HG03139 (cell line): ENCODE data around the gene KIF5C.

ENCODE experiments used
- ATAC-seq: cut with Tn5 transposase; IDR thresholded peaks from one replicate; pipeline ENCODE4 v1.9.1; 2021; ENCODE audit not compliant: unreplicated experiment

KIF5C gene

DNA sequence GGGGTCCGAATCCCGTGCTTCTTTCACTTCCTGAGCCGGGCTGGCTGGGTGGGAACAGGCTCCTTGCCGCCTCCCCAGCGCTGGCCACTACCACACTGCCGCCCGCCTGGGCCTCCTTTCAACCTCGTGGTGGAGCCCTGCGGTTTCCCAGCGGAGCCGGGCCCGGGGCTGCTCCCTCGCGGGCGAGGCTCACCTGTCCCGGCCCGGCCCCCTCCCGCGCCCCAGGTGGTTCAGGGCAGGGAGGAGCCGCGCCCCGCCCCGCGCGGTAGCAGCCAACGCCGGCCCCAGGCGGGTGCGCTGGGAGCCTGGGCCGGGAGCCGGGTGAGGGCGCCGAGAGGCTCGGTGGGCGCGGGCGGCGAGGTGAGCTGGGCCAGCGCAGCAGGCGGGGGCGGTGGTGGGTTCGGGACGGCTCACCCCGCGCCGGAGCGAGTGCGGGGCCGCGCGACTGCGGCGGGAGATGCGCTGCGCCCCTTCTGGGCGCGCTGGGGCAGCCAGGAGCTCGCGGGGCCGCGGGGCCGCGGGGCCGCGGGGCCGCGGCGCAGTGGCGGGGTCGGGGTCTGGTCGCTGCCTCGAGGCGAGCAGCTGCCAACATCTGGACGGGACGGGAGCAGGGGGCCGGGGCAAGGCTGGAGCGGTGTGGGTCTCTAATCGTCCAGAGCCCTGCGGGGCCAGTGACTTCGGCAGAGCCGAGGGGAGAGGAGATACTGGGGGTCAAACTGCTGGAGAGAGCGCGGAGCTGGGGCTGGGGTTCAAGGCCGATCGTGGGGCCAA, 163.6 kb downstream of the KIF5C start, which contains the start of gene LYPD6B:
LYPD6B (plus strand) TSS at position 258 of the 771 bp plus-strand sequence. CDS start 92,250 bp downstream, outside the sequence.
- peak; percentile 62 for ATAC-seq

DNA sequence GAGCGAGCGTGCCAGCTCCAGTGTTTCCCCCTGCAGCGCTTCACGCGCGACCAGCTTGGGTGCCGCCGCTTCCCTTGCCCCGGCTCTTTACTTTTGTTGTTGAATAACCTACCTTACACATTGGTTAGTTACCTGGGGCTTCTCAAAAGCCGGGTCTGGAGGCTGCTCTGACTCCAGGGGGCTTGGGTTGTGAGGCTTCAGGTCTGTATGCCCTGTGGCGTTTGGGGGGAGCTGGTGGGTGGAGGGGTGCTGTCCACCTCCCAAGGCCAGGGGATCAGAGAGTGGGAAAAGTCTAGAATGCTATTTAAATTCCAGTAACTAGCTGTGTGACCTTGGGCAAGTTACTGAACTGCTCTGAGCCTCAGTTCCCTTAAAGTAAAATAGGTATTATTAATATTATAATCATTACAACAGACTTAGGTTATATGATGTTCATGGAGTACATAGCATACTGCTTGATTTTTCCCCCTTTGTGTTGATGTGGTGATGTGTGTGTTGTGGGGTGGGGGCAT, 164.2 kb downstream of the KIF5C start:
- no peak for ATAC-seq

DNA sequence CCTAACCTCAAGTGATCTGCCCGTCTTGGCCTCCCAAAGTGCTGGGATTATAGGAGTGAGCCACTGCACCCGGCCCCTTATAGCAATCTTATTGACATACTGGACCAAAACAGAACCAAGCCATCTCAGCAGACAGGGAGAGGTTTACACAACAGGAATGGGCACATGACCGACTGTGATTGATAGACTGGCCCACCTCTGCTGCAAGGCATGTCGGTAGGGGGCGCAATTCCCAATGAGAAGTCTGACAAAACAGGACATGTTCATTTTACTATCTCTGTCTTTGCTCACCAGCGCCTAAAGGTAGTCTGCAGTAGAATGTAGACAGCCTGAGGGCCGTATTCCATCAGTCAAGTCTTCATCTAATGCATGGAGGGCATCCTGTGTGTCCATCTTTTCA, 165.4 kb downstream of the KIF5C start:
- ATAC-seq = no peak

DNA sequence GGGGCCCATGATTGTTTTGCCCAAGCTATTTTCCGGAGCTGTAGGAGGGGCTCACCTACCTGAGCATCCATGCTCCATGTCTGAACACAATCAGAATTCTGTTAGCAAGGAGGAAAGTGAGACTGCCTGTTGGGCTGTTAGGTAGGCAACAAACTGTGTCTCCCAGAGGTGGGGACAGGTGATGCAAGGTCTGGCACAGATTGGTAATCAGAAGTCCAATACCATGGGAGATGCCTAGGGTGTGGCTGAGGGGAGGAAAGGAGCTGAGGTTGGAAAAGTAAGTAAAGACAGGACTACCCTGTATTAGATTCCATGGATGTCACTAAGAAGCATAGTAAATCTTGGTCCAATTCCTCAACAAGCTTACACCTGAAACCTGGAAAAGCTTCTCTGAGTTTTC, 166.5 kb downstream of the KIF5C start:
- no peak for ATAC-seq

DNA sequence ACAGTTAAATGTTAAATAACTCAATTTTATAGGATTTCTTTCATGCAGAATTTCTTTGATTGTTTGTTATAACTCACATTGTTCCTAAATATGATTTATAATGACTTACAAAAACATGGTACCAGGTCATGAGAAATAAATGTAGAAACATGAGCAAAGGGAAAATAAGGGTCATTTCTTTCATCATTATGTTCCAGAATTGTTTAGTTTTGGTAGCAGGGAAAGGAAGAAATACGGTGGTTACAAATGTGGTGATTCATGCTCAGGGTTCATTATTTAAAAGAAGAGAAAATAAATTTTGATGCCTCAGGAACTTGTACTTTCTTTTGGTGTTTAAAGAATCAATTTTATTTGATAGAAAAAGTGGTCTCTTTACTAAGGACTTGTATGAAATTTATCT, 167.9 kb downstream of the KIF5C start:
- ATAC-seq = no peak

DNA sequence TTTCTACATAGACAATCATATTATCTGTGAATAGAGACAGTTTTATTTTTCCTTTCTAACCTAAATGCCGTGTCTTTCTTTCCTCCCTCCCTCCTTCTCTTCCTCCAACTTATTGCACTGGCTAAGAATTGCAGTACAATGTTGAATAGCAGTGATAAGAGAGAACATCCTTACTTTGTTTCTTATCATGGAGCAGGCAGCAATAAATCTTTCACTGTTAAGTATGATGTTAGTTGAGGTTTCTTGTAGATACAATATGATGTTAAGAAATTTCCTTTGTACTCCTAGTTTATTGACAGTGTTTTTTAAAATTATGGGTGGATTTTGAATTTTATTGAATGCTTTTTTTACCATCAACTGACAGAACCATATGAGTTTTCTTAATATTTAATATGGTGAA, 169.5 kb downstream of the KIF5C start:
- no peak for ATAC-seq

DNA sequence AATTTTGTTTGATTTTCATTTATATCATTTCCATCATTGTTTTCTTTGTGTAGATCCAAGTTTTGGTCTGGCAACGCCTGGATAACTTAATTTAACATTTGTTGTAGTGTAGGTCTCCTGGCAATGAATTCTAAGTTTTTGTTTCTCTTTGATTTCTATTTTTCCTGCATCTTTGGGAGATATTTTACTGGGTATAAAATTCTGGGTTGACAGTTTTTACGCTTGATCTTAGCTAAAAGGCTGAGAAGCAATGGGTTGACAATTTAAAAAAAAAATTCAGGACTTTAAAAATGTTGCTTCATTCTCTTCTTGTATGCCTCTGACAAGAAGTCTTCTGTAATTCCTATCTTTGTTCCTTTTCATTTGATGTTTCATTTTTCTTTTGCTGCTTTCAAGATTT, 172.1 kb downstream of the KIF5C start:
- ATAC-seq = no peak

DNA sequence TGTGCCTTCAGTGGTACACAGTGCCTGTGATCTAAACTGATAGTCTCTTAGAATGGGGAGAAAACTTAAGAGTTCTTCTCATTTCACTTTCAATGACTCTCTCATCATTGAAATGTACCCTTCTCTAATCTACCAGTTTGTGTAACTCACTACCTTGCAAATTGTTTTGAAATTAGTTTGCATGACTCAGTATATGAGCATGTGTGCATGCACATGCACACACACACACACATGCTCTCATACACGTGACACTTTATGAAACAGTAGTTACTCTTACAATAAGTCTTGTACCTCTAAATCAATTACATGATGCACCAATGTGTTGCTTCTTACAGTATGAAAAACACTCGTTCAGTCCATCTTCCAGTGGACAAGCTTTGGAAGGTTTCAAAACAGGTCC, 174.1 kb downstream of the KIF5C start:
- ATAC-seq = no peak

DNA sequence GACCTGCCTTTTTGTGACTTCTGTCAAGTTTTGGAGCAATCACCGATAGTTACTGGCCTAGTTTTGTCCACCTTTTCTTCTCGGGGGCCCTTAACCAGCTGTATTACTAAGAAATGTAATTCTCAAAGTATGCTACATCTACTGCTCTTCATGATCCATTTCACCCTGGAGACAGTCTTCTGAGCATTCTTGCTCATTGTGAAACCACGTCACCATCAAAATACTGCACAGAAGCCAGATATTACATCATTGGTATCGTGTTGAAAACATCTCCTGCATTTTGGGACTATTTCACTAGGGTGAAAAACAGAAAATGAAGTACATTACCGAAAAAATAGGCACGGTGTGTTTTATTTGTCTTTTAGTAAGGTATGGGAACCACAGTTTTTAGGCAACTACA, 175.2 kb downstream of the KIF5C start:
- no peak for ATAC-seq

DNA sequence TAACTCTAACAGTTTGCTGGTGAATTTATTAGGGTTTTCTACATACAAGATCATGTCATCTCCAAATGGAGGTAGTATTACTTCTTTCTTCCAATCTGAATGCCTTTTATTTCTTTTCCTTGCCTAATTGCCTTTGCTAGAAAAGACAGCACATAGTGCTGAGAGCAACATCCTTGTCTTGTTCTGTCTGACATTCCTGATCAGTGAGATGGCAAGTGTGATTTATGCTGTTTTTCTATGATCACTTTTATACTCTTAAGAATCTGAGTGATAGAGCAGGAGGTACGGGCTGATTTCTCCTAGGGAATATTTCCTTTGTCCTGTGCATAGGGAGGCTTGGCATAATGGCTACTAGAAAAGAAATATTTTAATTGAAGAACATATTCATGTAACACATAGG, 180.7 kb downstream of the KIF5C start:
- no peak for ATAC-seq

DNA sequence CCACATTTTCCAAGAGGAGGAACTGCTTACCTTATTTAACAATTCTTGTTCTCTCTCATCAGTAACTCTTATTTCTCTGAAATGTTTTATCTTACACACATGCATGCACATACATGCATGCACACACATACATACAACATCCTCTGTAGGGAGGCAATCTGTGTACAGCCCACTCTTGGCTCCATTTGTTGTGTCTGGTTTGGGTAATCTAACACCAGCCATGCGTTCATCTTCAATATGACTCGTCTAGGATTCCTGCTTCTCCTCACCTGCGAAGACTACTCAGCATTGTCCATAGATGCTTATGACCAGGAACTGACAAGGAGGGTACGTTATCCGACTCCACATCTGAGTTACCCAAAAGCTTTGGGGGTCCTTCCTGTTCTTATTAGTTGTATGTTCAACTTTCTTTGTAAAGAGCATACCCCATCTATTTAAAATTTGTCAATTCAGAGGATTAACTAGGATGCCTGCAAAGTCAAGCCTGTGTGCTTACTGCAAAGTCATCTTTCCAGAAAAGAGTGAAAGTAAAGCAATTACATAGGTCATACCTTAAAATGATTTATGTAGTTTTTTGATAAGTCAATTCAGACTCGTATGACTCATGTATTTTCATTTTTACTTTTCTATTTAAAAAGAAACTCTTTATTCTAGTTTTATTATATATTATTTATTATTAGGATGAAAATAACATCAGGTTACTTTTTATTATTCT, 181.7 kb downstream of the KIF5C start:
- no peak for ATAC-seq

DNA sequence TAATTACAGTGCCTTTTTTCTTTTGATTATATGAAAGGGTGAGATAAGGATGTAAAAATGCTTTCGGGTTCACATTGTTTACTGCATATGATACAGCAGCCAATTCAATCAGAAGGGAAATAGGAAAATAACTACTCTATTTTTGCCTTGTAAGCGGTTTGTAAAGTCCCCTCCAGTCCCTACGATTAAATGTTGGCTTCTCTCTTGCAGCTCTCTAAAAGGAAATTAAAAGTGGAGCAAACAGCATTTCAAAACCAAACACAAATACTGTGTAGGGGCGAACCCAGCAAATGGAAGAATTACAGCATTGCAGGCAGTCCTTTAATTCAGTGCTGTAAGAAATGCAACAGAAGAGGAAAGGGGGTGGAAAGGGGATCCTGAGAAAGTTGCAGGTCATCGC, 182.4 kb downstream of the KIF5C start:
- ATAC-seq = no peak

DNA sequence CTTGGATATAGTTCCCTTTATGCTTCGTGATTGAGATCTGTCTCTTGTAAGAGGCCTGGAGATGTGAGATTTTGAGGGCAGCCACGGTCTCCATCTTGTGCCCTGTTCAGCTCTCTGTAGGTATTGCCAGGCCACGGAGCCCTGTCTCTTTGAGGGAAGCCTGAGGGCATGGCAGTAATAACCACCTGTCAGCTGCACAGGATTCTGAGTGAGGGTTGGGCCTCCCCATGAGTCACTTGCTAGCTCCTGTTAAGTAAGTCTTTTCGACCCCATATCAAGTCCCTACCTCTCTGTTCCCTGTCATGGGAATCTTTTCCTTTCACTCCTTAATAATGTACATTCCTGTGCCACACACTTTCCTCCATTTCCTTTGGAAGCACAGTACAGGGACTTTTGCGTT, 183.9 kb downstream of the KIF5C start:
- no peak for ATAC-seq

DNA sequence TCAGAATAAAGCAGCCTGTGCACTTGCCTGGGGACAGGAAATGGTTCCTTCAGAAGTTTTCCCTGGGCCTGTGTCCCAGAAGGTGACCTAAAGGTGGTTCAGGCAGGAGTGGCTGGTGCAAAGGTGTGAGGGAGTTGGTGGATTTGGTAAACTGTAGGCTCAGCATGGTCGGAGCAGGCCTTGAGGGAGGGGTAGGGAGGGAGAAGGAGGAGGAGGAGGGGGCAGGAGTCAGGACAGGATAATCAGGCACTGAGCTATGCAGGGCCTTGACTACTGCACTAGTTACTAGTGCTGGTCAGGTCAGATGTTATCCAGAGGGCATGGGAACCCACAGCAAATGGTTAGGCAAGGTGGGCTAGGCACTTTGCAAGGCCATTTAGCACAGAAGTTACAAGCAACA, 184.8 kb downstream of the KIF5C start:
- no peak for ATAC-seq

DNA sequence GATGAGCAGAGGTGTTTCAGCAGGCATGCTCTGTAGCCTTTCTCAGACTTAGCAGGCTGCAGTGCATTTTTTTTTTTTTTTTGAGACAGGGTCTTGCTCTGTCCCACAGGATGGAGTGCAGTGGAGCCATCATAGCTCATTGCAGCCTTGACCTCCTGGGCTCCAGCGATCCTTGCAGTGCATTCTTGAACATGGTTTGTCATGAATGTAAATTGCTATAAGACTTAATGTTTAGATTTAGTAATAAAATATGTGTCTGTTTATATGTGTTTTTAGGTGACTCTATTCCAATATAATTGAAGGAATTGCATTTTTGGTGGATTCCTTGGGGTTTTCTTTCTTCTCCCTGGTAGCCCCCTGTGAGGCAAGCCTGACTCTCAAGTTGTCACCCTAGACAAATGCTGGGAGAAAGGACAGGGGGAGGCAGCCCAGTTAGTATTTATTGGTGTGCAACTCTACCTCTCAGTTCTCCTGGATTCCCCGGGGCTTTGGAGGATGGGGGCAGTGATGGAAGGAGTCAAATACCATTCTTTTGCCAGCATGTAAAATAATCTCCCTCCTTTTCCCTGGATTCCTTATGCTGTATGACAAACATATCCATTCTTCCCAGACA, 186.2 kb downstream of the KIF5C start:
- ATAC-seq = no peak

DNA sequence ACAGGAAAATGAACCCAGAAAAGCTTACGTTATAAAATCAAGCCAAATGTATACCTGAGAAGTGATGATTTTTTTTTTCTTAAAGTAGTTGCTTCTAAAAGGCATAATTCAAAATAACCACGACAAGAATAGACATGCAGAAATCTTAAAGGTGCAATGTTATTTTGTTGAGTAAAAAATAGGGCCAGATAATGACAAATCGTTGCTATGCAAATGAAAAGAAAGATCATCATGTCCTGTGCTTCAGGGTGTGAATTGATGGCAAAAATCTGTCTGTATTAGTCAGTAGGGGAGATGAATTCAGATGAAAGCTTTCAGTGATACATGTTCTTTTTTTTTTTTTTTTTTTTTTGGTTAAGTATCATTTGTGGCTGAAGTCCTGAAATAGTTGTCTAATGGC, 187.5 kb downstream of the KIF5C start:
- no peak for ATAC-seq

DNA sequence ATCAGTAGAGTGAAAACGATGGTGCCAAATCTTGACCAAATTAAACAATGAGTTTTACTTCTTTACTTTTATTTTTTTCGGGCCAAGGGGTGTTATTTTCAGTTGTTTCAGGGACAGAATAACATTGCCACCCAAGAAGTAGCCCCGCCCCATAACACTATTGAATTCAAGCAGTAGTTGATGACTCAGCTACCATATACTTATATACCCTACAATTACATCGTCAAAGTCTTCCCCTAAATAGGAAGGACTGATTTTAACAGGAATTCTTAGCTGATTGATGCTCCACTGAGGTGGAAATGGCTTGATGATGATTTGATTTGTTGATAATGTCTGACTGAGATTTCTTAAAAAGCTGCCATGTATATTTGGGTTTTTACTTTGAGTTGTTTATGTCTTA, 188.2 kb downstream of the KIF5C start:
- ATAC-seq = no peak

DNA sequence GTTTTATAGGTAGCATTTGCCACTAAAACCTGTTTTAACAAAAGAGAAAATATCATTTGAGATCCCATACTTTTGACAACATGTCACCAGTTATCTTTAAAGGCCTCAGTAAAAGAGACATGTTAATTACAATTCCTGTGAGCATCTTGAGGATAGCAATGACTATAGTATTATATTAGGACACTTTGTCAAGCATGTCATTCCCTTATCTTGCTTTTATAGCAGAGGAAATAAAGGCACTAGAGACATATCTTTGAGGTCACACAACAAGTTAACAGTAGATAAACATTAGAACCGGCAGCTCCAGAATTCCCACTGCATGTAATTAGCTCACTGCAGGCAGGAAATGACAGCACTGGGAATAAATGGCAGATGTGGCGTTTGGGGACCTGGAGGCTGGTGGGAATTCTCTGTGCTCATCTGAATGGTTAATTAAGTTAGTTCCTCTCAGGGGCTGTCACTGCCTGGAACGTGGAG, 189.4 kb downstream of the KIF5C start:
- no peak for ATAC-seq

DNA sequence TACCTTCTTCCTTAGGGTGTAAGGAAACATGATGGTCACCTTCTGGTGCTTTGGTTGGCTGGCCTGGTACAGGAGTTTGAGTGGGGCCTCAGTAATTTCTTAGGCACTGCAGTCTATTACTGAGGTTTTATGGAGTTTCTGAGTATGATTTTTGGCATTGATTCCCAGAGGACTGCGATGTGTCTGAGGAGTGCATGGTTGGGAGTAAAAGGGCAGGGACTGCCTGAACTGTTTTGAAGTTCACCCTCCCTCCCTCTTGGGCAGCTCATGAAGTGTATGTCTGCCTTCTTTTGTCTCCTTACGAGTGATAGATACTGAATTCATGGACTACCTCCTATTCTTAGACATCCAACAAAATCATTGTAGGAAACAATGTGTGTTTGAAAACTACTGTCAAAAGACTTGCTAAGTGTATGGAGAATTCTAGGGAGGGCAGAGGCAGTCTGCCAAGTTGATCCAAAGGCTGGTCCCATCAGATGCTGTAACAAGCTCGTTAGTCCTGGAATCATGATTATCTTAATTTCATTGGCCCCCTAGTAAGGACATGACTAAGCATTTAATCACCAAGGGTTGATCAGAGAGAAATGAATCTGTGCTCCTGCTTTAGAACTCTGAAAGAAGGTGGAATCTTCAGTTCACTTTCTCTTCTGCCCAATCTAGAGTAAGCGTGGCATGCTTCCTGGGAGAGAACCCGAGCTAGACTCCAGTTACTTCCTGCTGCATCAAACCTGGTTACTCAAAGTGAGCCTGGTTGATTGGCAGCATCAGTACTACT, 190.0 kb downstream of the KIF5C start:
- ATAC-seq = no peak

DNA sequence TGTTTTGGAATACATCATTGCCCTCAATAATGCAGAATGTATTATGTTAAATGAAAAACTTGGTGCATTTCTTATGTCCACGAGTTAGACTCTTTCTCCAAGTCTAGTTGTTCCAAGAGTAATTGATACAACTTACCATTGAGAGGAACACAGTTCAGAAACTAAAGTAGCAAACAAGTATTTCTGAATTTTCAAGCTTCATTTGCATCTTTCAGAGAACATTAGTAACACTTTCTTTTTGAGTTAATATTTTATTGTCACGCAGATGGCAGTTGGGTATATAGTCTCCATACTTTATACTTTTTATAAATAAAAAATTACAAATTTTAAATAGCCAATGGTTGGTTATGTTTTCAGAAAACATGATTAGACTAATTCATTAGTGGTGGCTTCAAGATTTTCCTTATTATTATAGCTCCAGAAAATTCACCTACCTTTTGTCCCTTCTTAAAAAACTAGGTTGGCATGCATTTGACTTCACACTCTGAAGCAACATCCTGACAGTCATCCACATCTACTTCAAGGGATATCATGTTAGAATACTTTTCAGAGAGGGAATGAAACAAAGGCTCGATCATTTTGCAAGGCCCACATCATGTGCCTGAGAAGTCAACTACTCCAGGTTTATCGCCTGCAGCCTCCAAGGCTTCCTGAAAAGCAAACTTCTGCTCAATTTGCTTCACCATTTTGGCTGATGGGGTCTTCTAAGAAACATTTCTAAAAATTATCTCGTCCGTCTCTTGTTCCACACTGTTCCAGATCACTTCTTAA, 193.4 kb downstream of the KIF5C start:
- no peak for ATAC-seq
